ENCODE measurements around the gene BCAP31.

The BCAP31 gene

GRCh38 chrX:153671589-153672530, 52.3 kb downstream of the BCAP31 start:
- no peak for DNase-seq

GRCh38 chrX:153670748-153671588, 53.2 kb downstream of the BCAP31 start:
- DNase-seq, result no peak

GRCh38 chrX:153669901-153670731, 54.1 kb downstream of the BCAP31 start:
- no peak for DNase-seq

- DNase-seq, result peak; percentile 83
These were observed 54.9 kb downstream of the BCAP31 start for GRCh38 chrX:153669174-153669890.

GRCh38 chrX:153668423-153669173, 55.6 kb downstream of the BCAP31 start:
- no peak for DNase-seq

GRCh38 chrX:153667956-153668396, 56.2 kb downstream of the BCAP31 start:
- DNase-seq, result peak; percentile 92

- DNase-seq, result no peak
These were observed 56.8 kb downstream of the BCAP31 start for GRCh38 chrX:153667281-153667955.

- DNase-seq, result no peak
These were observed 58.4 kb downstream of the BCAP31 start for GRCh38 chrX:153665726-153666306.

GRCh38 chrX:153662266-153662665, 61.9 kb downstream of the BCAP31 start:
- peak; percentile 72 for DNase-seq

- DNase-seq, result no peak
These were observed 64.9 kb downstream of the BCAP31 start for GRCh38 chrX:153659268-153659667.

- DNase-seq, result no peak
These were observed 67.0 kb downstream of the BCAP31 start for GRCh38 chrX:153657161-153657560.

- DNase-seq, result no peak
These were observed 70.6 kb downstream of the BCAP31 start for GRCh38 chrX:153653556-153653955.

- DNase-seq, result peak; percentile 43
These were observed 72.6 kb downstream of the BCAP31 start for GRCh38 chrX:153651540-153652079.

GRCh38 chrX:153650959-153651358, 73.2 kb downstream of the BCAP31 start:
- DNase-seq, result no peak
